Upper lobe of right lung (tissue), 1 donor: Measurements from ENCODE around the gene CCDC88C. TPM values are rescaled to one million over a fixed set of nuclear protein-coding genes. Genes with fewer than 3 reads are reported as not detected.

Experiments used
- ATAC-seq: fragments of 200-7000 bp; cut with Tn5 transposase; one replicate; pipeline ENCODE4 v1.9.1; 2020; ENCODE audit warnings: mild to moderate bottlenecking, moderate library complexity
- DNase-seq: peaks from one replicate; pipeline ENCODE4 v3.0.0-alpha.2; 2020
- H3K27ac ChIP-seq: fragments of 200-600 bp; one replicate; pipeline ENCODE4 v1.8.0; 2022
- H3K27me3 ChIP-seq: fragments of 200-600 bp; one replicate; pipeline ENCODE4 v1.8.0; 2022; ENCODE audit warnings: mild to moderate bottlenecking
- H3K36me3 ChIP-seq: fragments of 200-600 bp; one replicate; pipeline ENCODE4 v1.8.0; 2022
- H3K4me1 ChIP-seq: fragments of 200-600 bp; one replicate; pipeline ENCODE4 v1.8.0; 2022
- H3K4me3 ChIP-seq: fragments of 200-600 bp; one replicate; pipeline ENCODE4 v1.8.0; 2022; ENCODE audit warnings: mild to moderate bottlenecking
- H3K9me3 ChIP-seq: fragments of 200-600 bp; one replicate; pipeline ENCODE4 v1.8.0; 2022
- intact Hi-C: fragments of 100-400 bp; cut with DNase I; formaldehyde crosslinking; loops from one replicate; pipeline ENCODE4 v1.11.0; 2022
- total RNA-seq: library from RNA; stranded (reverse); fragmentation: NEBNext Ultra II Directional; extraction: Animal tissue kit (Norgen Biotek cat#: 25700); gene quantifications from one replicate; pipeline ENCODE4 v1.2.1, GENCODE V29; 2021
- TF ChIP-seq, protein P1 (sequence below): fragments of 200-600 bp; IDR thresholded peaks from one replicate; pipeline ENCODE4 v1.8.0; 2022; ENCODE audit warnings: antibody characterized with exemption
- donor health status: DM: no; HTN: yes; CAD: no; lungs with severe emphysema.

The CCDC88C gene
- total RNA-seq, 1 donor from 2014 or later, result 34.1 TPM

DNA sequence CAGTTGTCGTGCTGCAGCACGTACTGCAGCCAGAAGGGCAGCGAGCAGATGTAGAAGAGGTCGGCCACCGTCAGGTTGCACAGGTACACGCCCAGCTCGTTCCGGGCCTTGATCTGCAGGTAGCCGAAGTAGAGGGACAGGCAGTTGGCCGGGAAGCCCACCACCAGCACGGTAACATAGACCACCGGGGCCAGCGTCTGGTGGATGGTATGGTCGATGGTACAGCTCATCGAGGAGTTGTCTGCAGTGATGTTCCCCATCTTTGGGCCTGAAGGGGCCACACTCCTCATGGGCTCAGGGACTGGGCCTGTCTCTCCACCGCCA lies 182.9 kb downstream of the CCDC88C start:
- intact Hi-C loops, result no loop called here

DNA sequence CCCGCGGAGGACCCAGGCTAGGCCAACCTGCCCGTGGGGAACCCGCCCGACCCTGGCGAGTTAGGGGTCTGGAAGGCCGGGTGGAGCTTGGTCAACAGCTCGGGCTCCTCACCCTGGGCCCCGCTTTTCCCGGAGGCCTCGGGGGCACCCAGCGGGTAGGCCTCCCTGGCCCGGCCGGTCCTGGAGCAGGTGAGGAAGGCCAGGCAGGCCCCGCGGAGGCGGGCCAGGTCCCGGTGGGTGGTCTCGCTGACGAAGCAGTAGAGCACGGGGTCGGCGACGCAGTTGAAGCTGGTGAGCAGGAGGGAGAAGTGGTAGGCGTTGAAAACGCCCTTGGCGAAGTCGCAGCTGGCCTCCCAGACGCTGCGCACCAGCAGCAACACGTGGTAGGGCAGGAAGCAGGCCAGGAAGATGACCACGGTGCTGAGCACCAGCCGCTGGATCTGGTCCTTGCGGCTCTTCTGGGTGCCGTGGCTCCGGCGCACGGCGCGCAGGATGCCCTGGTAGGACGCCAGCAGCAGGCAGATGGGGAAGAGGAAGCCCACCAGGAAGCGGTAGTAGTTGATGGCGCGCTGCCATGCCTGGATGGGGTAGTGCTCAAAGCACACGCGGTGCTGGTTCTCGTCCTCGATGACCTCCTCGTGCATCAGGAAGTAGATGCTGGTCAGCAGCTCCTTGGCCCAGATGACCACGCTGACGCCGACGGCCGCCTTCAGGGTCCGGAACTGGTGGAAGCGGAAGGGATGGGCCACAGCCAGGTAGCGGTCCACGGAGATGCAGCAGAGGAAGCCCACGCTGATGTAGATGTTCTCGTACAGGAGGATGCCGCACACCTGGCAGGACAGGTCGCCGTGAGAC lies 183.5 kb downstream of the CCDC88C start:
- intact Hi-C loops, result no loop called here
- H3K9me3 ChIP-seq, result no peaks in the 10 kb centered on the region
- H3K4me3 ChIP-seq, result no peak overlapping the region
- no peak for DNase-seq
- ATAC-seq, result no peak
- no peak overlapping the region for H3K27ac ChIP-seq
- no peaks in the 10 kb centered on the region for H3K27me3 ChIP-seq
- no peaks in the 10 kb centered on the region for H3K36me3 ChIP-seq
- TF ChIP-seq, protein P1, sequence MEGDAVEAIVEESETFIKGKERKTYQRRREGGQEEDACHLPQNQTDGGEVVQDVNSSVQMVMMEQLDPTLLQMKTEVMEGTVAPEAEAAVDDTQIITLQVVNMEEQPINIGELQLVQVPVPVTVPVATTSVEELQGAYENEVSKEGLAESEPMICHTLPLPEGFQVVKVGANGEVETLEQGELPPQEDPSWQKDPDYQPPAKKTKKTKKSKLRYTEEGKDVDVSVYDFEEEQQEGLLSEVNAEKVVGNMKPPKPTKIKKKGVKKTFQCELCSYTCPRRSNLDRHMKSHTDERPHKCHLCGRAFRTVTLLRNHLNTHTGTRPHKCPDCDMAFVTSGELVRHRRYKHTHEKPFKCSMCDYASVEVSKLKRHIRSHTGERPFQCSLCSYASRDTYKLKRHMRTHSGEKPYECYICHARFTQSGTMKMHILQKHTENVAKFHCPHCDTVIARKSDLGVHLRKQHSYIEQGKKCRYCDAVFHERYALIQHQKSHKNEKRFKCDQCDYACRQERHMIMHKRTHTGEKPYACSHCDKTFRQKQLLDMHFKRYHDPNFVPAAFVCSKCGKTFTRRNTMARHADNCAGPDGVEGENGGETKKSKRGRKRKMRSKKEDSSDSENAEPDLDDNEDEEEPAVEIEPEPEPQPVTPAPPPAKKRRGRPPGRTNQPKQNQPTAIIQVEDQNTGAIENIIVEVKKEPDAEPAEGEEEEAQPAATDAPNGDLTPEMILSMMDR, result no peak
- H3K4me1 ChIP-seq, result peaks cover 42% of the 10 kb centered on the region

More for the DNA sequence above, 182.9 kb downstream of the CCDC88C start:
- DNase-seq (no peak), ATAC-seq (no peak)
- Histone ChIP-seq H3K27me3 (no peaks in the 10 kb centered on the region), H3K4me3 (no peak overlapping the region), H3K9me3 (no peaks in the 10 kb centered on the region), H3K36me3 (no peaks in the 10 kb centered on the region), H3K27ac (no peak overlapping the region), H3K4me1 (peaks cover 36% of the 10 kb centered on the region)
- TF ChIP-seq, protein P1, result no peak

DNA sequence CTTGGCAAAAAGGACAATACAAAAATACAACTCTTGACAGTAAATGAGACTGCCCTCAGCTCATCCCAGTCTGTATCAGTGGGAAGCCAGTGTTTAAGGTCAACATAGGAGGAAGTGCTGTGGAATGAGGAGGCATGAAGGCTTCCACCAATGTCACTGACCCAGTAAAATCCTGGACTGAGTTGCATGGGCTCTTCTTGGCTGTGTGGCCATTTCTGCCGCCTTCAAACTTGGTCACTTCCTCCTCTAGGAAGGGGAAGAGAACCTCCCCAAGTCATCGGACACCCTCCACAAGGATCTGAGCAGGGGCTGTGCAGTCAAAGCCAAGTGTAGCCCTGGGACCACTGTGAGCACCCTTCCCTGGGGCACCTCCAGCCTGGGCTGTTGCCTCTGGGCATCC lies 185.0 kb downstream of the CCDC88C start:
- intact Hi-C loops, result no loop called here
- peak; percentile 43 for ATAC-seq
- H3K27ac ChIP-seq, result peak overlapping the region; percentile 2

DNA sequence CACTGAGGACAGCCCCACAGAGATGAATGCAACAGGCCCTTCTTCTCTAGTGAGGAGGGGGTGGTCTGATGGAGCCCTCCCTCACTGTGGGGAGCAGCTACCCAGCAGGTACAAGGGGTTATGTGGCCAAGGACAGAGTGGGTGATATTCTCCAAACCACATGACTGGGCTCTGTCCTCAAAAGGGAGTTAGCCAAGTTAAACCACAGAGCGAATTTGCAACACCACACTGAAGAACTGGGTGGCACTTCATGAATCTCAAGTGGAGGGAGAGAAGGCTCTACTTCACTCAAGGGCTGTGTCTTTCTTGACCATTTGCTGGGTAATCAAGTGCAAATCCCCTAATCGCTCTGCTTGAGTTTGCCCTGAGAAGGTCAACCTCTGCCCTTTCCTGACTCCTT lies 185.6 kb downstream of the CCDC88C start:
- peaks cover 30% of the 10 kb centered on the region for H3K4me1 ChIP-seq
- DNase-seq, result no peak
- H3K27me3 ChIP-seq, result no peaks in the 10 kb centered on the region
- peaks cover 3% of the 10 kb centered on the region for H3K36me3 ChIP-seq
- ATAC-seq, result peak; percentile 64
- intact Hi-C loops, result no loop called here
- TF ChIP-seq, protein P1, result no peak
- H3K4me3 ChIP-seq, result no peak overlapping the region
- peak overlapping the region; percentile 53 for H3K27ac ChIP-seq
- no peaks in the 10 kb centered on the region for H3K9me3 ChIP-seq

More for the DNA sequence above, 185.0 kb downstream of the CCDC88C start:
- Histone ChIP-seq H3K27me3 (no peaks in the 10 kb centered on the region), H3K36me3 (no peaks in the 10 kb centered on the region), H3K4me3 (no peak overlapping the region), H3K4me1 (peaks cover 34% of the 10 kb centered on the region), H3K9me3 (no peaks in the 10 kb centered on the region)
- TF ChIP-seq, protein P1, result no peak
- DNase-seq, result no peak

DNA sequence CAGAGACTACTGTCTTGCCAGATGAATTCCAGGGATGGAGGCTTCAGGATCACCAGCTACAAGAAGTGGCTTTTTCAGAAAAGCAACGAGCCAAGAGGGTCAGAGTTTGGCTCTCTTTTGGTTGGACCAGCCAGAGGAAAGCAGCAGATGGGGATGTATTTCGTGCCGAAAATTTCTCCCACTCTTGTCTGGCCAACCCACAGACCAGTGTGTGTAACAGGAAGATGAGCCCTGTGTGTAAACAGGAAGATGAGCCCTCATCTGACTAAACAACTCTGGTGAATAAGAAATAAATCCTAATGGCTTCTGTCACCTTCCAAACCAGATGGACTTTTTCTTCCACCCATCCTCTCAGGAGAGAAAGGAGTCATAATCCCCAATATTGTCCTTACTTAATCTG lies 186.2 kb downstream of the CCDC88C start:
- H3K9me3 ChIP-seq, result no peaks in the 10 kb centered on the region
- DNase-seq, result no peak
- ATAC-seq, result peak; percentile 31
- peaks cover 30% of the 10 kb centered on the region for H3K4me1 ChIP-seq
- no peaks in the 10 kb centered on the region for H3K27me3 ChIP-seq
- peaks cover 4% of the 10 kb centered on the region for H3K36me3 ChIP-seq
- TF ChIP-seq, protein P1, result no peak
- intact Hi-C loops, result no loop called here
- no peak overlapping the region for H3K4me3 ChIP-seq
- H3K27ac ChIP-seq, result peak overlapping the region; percentile 53
